ENCODE data around the gene CDK18. TPM values are rescaled to one million over a fixed set of nuclear protein-coding genes. Genes with fewer than 3 reads are reported as not detected.

Gene CDK18
- total and polyA plus RNA-seq, 10 of the 15 experiments (the other 5 are each of a cell fraction or from before 2014, with no cell fraction given) = 0.13 to 4.4 (median 0.52) TPM; not detected in 2

DNA sequence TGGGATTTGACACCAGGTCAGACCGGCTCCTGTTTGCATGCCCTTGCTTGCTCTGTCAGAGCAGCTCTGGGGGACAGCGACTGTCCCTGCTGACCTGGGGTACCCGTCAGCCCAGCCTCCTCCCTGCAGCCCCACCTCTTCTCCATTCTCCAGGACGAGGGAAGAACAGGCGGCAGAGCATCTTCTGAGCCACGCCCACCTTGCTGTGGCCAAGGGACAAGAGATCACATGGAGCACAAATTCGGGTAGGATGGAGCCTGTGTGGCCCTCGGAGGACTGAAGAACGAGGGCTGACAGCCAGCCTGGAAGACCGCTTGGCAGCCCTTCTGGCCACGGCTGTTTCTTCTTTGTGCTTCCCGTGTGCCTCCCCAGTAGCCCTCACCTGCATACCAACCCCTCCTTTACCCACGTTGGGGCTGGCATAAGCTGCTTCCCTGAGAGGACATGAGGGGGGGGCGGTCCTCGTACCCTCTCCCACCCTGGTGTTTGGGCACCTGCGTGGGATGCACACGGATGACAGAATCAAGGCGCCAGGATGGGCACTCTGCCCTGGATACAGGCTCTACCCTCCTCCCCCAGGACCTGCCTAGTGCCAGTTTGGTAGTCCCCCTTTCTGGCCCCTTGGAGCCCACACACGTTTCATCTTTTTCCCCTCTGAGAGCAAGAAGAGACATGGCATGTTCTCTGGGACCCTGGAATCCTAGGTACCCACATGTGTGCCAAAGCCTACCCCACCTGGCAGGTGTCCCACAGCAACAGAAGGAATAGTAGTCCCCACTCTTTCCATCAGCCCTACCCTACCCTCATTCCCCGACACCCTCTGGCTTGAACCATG, 26.9 kb downstream of the CDK18 start (continued):
- no peak for TF ChIP-seq PBX3 (IDR thresholded peaks at IDR 0.05; ENCODE audit: insufficient replicate concordance, low read depth, low read length)
- TF ChIP-seq BHLHE40 (IDR thresholded peaks at IDR 0.05; ENCODE audit: borderline replicate concordance in 1 of 2, low read depth in 2 of 2, low read length in 1 of 2) = no peak
- TF ChIP-seq SMARCA5 (IDR thresholded peaks at IDR 0.05) = no peak
- TF ChIP-seq, protein P1, sequence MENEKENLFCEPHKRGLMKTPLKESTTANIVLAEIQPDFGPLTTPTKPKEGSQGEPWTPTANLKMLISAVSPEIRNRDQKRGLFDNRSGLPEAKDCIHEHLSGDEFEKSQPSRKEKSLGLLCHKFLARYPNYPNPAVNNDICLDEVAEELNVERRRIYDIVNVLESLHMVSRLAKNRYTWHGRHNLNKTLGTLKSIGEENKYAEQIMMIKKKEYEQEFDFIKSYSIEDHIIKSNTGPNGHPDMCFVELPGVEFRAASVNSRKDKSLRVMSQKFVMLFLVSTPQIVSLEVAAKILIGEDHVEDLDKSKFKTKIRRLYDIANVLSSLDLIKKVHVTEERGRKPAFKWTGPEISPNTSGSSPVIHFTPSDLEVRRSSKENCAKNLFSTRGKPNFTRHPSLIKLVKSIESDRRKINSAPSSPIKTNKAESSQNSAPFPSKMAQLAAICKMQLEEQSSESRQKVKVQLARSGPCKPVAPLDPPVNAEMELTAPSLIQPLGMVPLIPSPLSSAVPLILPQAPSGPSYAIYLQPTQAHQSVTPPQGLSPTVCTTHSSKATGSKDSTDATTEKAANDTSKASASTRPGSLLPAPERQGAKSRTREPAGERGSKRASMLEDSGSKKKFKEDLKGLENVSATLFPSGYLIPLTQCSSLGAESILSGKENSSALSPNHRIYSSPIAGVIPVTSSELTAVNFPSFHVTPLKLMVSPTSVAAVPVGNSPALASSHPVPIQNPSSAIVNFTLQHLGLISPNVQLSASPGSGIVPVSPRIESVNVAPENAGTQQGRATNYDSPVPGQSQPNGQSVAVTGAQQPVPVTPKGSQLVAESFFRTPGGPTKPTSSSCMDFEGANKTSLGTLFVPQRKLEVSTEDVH (IDR thresholded peaks at IDR 0.05; ENCODE audit: low read depth, partially characterized antibody) = no peak

Measured in GM12878 (cell line).